GM18498 (cell line): ENCODE measurements around the gene DPH7.
"Not testable (repeated sequence)": the region's sequence is repeated elsewhere in the genome, so short reads cannot be mapped to it uniquely, and the experiment has no call there.

Experiments
- ATAC-seq: cut with Tn5 transposase; IDR thresholded peaks from one replicate; pipeline ENCODE4 v1.9.1; 2021; ENCODE audit warnings: mild to moderate bottlenecking, moderate library complexity; ENCODE audit not compliant: unreplicated experiment

The DPH7 gene

GRCh38 chr9:137578518-137579258, at the start of gene DPH7:
Gene DPH7, minus strand, starts transcription at chr9:137578925. Its CDS starts 148 bp downstream, at chr9:137578777.
- peak; percentile 92 for ATAC-seq

DNA sequence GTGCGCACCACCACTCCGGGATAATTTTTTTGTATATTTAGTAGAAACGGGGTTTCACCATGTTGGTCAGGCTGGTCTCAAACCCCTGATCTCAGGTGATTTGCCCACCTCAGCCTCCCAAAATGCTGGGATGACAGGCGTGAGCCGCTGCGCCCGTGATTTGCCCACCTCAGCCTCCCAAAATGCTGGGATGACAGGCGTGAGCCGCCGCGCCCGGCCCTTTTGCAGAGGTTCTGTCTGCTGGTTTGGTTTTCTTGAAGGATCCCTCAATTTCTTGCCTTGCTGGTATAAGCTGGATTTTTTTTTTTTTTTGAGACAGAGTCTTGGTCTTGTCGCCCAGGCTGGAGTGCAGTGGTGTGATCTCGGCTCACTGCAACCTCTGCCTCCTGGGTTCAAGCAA, 48.7 kb upstream of the DPH7 start:
- not testable (repeated sequence) for ATAC-seq

DNA sequence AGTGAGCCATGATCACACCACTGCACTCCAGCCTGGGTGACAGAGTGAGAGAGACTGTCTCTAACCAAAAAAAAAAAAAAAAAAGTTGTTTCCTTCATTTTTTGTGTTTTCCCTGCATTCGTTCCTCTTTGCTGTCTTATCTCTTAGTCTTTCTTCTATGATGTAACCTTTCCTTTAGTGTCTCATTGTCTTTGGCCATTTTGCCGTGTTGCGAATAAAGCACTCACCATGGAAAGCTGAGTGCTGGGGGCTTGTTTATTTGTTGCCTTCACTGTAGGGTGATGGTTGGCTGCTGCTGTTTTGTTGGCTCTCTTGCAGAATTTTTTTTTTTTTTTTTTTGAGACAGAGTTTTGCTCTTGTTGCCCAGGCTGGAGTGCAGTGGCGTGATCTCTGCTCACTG, 47.7 kb upstream of the DPH7 start:
- ATAC-seq, result no peak

DNA sequence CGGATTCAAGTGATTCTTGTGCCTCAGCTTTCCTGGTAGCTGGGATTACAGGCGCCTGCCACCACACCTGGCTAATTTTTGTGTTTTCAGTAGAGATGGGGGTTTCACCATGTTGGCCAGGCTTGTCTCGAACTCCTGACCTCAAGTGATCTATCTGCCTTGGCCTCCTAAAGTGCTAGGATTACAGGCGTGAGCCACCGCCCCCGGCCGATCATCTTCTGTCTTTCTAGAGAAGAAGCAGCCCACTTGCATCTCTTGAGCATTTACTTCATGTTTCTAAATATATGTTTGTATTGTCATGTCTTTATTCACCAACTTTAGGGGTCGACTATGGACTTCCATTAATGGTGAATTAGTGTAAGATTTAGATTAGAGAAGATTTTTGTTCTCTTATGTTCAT, 43.5 kb upstream of the DPH7 start:
- not testable (repeated sequence) for ATAC-seq

DNA sequence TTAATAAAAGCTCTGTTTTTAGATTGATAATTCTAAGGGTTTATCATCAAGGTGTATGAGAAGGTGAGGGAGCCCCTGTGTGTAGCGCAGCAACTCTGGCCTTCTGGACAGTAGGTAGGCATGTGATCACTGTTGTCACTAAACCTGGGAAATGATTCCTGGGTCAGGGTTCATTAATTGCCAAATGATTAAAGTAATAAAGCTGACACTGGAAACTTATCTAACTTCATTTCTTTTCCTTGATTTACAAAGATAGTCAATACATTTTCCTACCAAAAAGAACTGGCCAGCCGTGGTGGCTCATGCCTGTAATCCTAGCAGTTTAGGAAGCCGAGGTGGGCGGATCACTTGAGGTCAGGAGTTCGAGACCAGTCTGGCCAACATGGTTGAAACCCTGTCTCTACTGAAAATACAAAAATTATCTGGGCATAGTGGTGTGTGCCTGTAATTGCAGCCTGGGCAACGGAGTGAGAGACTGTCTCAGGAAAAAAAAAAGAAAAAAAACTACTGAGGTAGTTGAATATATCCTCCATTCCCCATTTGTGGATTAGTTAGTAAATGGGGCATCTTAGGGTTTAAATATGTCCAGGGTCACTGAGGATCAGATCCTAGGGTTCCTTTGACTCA, 42.5 kb upstream of the DPH7 start:
- ATAC-seq, result no peak

GRCh38 chr9:137620581-137620980, 41.9 kb upstream of the DPH7 start:
- ATAC-seq, result no peak

GRCh38 chr9:137620048-137620405, 41.3 kb upstream of the DPH7 start:
- no peak for ATAC-seq

DNA sequence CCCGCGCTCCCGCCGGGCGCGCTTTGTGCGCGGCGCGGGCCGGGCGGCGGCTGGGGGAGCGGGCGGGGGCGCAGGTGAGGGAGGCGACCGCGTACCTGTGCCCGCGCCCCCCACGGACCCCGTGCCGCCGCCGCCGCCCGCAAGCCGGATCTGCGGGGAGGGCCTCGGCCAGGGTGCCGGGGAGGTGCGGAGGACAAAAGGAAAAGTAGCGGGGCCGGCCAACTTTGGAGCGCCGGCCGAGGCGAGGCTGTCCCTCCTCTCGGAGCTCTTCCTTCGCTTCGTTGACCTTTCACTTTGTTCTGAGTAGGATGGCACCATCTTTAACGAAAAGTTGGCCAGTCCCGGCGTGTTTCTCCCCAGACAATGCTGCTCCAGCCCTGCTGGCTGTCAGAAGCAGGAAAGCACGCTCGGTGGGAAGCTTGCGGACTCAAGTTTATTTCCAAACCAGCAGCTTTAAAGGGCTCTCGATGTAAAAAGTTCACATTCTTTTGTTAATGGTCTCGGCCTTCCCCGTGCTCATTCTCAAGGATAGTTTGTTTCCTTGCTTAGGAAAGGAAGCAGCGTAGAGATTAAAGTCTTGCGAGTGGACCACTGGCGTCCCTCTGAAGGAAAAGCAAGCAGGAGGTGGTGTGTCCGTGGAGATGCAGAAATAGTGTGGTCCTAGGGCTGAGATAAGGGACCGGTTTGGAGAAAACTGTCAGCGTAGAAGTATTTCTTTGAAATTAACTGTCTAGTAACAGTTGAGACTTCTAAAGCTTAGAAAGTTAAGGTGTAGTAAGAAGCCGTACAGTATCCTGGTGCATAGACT, 40.7 kb upstream of the DPH7 start:
- peak; percentile 11 for ATAC-seq

- peak; percentile 83 for ATAC-seq
Observed at GRCh38 chr9:137618105-137619067, 39.7 kb upstream of the DPH7 start, which contains the start of gene EHMT1. Gene EHMT1, plus strand, starts transcription at chr9:137619005. Its CDS starts 24 bp downstream, at chr9:137619029.

GRCh38 chr9:137615387-137615871, 36.7 kb upstream of the DPH7 start:
- no peak for ATAC-seq

GRCh38 chr9:137614631-137615386, 36.1 kb upstream of the DPH7 start:
- ATAC-seq, result no peak

DNA sequence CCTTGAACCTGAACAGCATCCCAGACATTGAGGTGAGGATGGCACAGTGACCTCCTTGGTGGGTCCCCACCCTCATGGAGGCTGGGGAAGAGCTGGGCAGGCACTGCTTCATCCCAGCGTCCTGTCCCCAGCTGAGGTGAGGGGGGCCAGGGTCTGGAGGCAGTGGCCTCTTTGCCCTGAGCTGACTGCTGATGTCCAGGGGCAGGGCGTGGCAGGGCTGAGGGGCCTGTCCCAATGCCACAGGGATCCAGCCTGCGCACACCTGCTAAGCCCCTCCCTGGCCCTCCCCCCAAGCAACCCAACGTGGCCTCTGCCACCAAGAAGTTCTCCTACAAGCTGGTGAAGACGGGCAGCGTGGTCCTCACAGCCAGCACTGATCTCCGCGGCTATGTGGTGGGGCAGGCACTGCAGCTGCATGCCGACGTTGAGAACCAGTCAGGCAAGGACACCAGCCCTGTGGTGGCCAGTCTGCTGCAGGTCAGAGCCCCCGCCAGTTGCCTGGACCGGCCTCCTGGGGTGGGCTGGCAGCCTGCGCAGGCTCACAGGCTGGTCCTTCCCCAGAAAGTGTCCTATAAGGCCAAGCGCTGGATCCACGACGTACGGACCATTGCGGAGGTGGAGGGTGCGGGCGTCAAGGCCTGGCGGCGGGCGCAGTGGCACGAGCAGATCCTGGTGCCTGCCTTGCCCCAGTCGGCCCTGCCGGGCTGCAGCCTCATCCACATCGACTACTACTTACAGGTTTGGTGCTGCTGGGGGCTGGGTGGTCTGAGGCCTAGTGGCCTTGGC, 35.2 kb upstream of the DPH7 start:
- no peak for ATAC-seq

DNA sequence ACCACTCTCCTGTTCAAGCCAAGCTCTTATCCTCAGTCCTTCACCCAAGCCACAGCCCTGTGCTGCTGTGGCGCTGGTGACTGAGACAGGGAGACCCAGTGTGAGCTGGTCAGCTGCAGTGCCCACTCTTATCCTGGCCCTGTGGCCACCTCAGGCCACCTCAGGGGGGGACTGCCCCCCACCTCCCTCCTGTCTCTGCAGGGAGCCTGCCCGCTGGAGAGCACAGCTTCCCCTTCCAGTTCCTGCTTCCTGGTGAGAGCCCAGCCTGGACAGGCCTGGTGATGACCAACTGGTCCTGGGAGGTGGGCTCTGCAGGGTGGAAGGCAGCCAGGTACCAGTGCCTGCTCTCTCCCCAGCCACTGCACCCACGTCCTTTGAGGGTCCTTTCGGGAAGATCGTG, 34.5 kb upstream of the DPH7 start:
- no peak for ATAC-seq

DNA sequence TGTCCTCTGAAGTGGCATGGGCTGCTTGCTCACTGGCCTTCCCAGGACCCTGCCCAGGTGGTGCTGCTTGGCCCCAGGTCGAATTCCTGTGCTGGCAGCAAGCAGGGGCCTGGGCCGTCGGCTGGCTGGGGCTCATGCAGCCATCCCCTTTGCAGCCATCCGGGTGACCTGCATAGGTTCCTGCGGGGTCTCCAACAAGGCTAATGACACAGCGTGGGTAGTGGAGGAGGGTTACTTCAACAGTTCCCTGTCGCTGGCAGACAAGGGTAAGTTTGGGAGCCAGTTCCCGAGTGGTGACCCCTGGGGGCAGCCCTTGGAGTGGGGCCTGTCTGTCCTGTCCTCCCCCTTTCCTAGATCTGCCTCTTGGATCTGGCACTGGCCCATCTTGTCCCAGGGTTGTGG, 34.0 kb upstream of the DPH7 start:
- no peak for ATAC-seq

DNA sequence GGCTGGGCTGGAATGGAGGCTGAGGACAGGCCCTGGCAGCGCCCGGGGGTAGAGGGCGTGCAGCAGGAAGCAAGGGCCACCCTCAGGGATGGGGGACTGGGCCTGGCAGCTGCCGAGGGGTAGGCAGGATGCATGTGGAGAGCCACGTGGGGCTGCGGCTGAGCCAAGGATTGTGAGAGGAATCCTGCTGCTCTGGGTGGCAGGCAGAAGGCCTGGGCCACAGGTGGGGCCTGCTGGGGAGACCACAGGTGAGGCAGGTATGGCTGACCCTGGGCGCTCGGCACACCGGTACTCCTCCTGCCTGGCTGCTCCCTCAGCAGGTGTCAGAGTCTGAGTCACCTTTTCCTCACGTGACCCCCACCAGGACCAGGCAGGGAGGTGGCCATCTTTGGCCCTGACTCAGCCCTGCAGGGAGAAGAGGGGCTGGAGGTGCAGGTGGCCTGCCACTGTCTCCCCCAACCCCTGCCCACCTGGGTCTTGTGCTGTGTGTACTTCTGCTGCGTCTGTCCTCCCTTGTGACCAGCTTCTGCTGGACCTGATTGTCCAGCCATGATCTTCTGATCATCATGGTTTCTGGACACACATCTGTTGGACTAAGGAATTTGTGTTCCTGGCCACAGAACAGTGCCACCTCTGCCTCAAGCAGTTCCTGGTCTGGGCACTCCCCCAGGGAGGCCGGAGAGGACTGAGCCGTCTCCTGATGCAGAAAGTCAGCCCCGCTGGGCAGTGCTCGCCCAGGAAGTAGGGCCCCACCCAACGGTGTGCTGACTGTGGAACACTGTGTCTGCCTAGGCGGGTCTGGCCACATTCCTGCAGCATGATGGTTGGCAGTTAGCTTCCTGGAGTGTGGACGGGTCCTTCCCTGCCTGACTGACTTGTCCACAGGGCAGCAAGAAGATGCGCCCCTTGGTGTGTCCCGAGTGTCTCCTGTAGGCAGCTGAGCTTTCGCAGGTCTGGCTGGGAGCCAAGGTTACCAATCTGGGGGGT, 33.2 kb upstream of the DPH7 start:
- no peak for ATAC-seq

DNA sequence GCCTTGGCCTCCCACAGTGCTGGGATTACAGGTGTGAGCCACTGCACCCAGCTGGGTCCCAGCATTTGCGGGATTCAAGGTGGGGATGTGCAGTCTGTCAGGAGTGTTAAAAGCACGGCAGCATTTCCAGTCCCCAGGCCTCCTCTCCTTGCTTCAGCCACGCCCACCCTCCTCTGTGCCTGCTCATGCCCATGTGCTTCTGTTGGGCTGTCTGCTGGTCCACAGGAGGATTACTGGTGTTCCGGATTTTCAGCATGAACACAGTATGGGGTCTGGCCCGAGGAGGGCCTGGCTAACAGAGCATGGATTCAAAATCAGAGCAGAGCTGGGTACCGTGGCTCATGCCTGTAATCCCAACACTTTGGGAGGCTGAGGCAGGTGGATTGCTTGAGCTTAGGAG, 32.2 kb upstream of the DPH7 start:
- ATAC-seq, result no peak

DNA sequence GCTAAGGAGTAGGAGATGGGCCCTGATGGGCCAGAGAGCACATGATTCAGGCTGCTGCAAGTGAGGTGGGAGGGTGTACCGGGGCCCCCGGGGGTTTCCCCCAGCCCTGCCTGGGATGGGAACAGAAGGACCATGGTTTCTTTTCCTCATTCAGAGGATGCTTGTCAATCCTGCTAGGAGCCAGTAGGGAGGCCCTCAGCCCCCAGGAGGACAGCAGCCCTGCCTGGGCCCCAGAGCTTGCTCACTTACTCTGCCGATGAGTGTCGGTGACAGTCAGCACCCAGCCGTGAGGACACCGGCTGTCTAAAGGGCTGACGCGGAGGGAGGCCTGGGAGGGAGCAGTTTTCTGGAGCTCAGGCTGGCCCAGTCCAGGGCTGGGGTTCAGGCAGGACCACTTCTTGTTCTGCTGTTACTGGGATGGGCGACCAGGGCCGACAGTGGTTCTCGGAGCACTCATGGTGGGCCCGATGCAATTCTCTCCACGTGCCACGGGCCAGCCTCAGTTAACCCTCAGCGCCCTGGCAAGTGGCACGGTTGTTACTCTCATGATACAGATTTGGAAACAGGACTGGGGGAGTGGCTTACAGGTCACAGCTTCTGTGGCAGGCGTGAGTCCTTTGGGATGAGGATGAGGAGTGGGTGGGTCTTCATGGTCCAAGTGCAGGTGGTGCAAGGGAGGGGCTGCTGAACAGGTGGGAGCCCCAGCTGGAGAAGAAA, 28.6 kb upstream of the DPH7 start:
- no peak for ATAC-seq
